ENCODE measurements around the gene SEC14L1. TPM values are rescaled to one million over a fixed set of nuclear protein-coding genes. Genes with fewer than 3 reads are reported as not detected.

SEC14L1 gene
- total and polyA plus RNA-seq, 4 donors = 17.0 to 52.0 (median 26.8) TPM

- no peak for TF ChIP-seq REST (IDR thresholded peaks at IDR 0.05)
- TF ChIP-seq FOXA1 (IDR thresholded peaks at IDR 0.05) = no peak
- no peak for TF ChIP-seq HNF4A (conservative IDR thresholded peaks at IDR 0.05)
- no peak for TF ChIP-seq ATF3 (IDR thresholded peaks at IDR 0.05)
- no peak for TF ChIP-seq SP1 (IDR thresholded peaks at IDR 0.05)
- TF ChIP-seq RXRA (IDR thresholded peaks at IDR 0.05) = no peak
These were observed 21.0 kb upstream of the SEC14L1 start (continued) for GRCh38 chr17:77119668-77120301.

GRCh38 chr17:77120868-77121267 lies 19.9 kb upstream of the SEC14L1 start:
- H3K9me3 ChIP-seq (ENCODE audit: control insufficient read depth in 4 of 4, low read length in 3 of 4) = no peaks in the 10 kb centered on the region
- no peak overlapping the region for H3K9ac ChIP-seq (ENCODE audit: low read depth in 1 of 2, low read length in 2 of 2)
- DNase-seq (ENCODE audit: low spot score) = no peak
- H3K27me3 ChIP-seq (ENCODE audit: control insufficient read depth in 4 of 4, insufficient read depth in 4 of 4, low read length in 3 of 4) = no peaks in the 10 kb centered on the region
- H3K4me1 ChIP-seq (ENCODE audit: control insufficient read depth in 4 of 4, insufficient read depth in 4 of 4, low read length in 3 of 4) = no peaks in the 10 kb centered on the region
- WGBS = 72% methylated on average over 7 of the region's 7 CpGs
- H3K36me3 ChIP-seq (ENCODE audit: control insufficient read depth in 4 of 4, insufficient read depth in 3 of 4, low read depth in 1 of 4, low read length in 3 of 4) = no peaks in the 10 kb centered on the region
- no peak overlapping the region for H3K4me3 ChIP-seq (ENCODE audit: low read depth in 1 of 3, low read length in 3 of 3)
- no peak for TF ChIP-seq RAD21 (IDR thresholded peaks at IDR 0.05)
- no peak for TF ChIP-seq JUND (IDR thresholded peaks at IDR 0.05)
- no peak for TF ChIP-seq MAX (IDR thresholded peaks at IDR 0.05)
- no peak for TF ChIP-seq YY1 (IDR thresholded peaks at IDR 0.05)
- TF ChIP-seq FOXA1 (IDR thresholded peaks at IDR 0.05) = no peak
- no peak for TF ChIP-seq ATF3 (IDR thresholded peaks at IDR 0.05)
- TF ChIP-seq SP1 (IDR thresholded peaks at IDR 0.05) = no peak
- no peak for TF ChIP-seq REST (IDR thresholded peaks at IDR 0.05)
- no peak for TF ChIP-seq CTCF (IDR thresholded peaks at IDR 0.05; ENCODE audit: low read depth, low read length, missing input control)
- TF ChIP-seq NR2F2 (IDR thresholded peaks at IDR 0.05) = no peak
- TF ChIP-seq FOXA2 (IDR thresholded peaks at IDR 0.05) = no peak
- TF ChIP-seq HNF4A (conservative IDR thresholded peaks at IDR 0.05) = no peak
- TF ChIP-seq ZBTB33 (IDR thresholded peaks at IDR 0.05) = no peak
- no peak for TF ChIP-seq RXRA (IDR thresholded peaks at IDR 0.05)
- no peak for TF ChIP-seq EGR1 (IDR thresholded peaks at IDR 0.05; ENCODE audit: low read depth in 2 of 2)
- H3K27ac ChIP-seq (ENCODE audit: low read depth in 1 of 2, low read length in 2 of 2) = peak overlapping the region in 1 of 2 donors; percentile 0
